ENCODE results near the gene VWDE.

DNA sequence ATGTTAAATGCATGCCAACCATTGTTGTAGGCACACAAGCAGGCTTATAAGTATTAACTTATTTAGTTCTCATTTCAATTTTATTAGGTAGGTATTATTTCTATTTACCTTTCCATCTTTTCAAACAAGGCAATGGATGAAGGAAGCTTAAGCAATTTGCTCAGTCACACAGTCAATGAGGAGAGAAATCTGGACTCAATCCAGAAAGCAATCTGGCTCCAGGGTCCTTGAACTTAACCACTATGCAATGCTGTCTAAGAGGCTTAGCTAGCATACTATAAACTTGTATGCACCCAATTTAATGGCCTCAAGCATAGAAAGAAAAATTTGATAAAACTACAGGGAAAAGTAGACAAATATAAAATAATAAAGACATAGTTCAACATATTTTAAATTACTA lies 88.6 kb downstream of the VWDE start:
- TF ChIP-seq, protein P1, sequence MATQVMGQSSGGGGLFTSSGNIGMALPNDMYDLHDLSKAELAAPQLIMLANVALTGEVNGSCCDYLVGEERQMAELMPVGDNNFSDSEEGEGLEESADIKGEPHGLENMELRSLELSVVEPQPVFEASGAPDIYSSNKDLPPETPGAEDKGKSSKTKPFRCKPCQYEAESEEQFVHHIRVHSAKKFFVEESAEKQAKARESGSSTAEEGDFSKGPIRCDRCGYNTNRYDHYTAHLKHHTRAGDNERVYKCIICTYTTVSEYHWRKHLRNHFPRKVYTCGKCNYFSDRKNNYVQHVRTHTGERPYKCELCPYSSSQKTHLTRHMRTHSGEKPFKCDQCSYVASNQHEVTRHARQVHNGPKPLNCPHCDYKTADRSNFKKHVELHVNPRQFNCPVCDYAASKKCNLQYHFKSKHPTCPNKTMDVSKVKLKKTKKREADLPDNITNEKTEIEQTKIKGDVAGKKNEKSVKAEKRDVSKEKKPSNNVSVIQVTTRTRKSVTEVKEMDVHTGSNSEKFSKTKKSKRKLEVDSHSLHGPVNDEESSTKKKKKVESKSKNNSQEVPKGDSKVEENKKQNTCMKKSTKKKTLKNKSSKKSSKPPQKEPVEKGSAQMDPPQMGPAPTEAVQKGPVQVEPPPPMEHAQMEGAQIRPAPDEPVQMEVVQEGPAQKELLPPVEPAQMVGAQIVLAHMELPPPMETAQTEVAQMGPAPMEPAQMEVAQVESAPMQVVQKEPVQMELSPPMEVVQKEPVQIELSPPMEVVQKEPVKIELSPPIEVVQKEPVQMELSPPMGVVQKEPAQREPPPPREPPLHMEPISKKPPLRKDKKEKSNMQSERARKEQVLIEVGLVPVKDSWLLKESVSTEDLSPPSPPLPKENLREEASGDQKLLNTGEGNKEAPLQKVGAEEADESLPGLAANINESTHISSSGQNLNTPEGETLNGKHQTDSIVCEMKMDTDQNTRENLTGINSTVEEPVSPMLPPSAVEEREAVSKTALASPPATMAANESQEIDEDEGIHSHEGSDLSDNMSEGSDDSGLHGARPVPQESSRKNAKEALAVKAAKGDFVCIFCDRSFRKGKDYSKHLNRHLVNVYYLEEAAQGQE (IDR thresholded peaks at IDR 0.05; ENCODE audit: low read depth, low read length): no peak
- no peak for TF ChIP-seq USF2 (IDR thresholded peaks at IDR 0.05; ENCODE audit: borderline replicate concordance, low read depth, low read length)
- TF ChIP-seq, protein P2, sequence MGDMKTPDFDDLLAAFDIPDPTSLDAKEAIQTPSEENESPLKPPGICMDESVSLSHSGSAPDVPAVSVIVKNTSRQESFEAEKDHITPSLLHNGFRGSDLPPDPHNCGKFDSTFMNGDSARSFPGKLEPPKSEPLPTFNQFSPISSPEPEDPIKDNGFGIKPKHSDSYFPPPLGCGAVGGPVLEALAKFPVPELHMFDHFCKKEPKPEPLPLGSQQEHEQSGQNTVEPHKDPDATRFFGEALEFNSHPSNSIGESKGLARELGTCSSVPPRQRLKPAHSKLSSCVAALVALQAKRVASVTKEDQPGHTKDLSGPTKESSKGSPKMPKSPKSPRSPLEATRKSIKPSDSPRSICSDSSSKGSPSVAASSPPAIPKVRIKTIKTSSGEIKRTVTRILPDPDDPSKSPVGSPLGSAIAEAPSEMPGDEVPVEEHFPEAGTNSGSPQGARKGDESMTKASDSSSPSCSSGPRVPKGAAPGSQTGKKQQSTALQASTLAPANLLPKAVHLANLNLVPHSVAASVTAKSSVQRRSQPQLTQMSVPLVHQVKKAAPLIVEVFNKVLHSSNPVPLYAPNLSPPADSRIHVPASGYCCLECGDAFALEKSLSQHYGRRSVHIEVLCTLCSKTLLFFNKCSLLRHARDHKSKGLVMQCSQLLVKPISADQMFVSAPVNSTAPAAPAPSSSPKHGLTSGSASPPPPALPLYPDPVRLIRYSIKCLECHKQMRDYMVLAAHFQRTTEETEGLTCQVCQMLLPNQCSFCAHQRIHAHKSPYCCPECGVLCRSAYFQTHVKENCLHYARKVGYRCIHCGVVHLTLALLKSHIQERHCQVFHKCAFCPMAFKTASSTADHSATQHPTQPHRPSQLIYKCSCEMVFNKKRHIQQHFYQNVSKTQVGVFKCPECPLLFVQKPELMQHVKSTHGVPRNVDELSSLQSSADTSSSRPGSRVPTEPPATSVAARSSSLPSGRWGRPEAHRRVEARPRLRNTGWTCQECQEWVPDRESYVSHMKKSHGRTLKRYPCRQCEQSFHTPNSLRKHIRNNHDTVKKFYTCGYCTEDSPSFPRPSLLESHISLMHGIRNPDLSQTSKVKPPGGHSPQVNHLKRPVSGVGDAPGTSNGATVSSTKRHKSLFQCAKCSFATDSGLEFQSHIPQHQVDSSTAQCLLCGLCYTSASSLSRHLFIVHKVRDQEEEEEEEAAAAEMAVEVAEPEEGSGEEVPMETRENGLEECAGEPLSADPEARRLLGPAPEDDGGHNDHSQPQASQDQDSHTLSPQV (IDR thresholded peaks at IDR 0.05): no peak
- no peak for TF ChIP-seq IKZF1 (conservative IDR thresholded peaks at IDR 0.05)
- no peak for TF ChIP-seq EZH2 (IDR thresholded peaks at IDR 0.05; ENCODE audit: borderline replicate concordance, control insufficient read depth, low read depth, low read length)
- TF ChIP-seq YY1 (IDR thresholded peaks at IDR 0.05; ENCODE audit: low read depth, low read length): no peak

Data from GM12878 (cell line).